HG03354 (cell line): ENCODE data around the gene ZBTB47.
A peak's percentile ranks its signal among the peaks of the same experiment; 100 is the strongest.

Source experiments
- ATAC-seq: cut with Tn5 transposase; IDR thresholded peaks from one replicate; pipeline ENCODE4 v1.9.1; 2021; ENCODE audit warnings: mild to moderate bottlenecking; ENCODE audit not compliant: unreplicated experiment, poor library complexity, severe bottlenecking

The ZBTB47 gene

GRCh38 chr3:42663581-42664437 is 10.3 kb downstream of the ZBTB47 start:
- peak; percentile 51 for ATAC-seq

- no peak for ATAC-seq
Observed at GRCh38 chr3:42664438-42664803, 10.9 kb downstream of the ZBTB47 start.

GRCh38 chr3:42665050-42665878 is 11.8 kb downstream of the ZBTB47 start:
- no peak for ATAC-seq

GRCh38 chr3:42666022-42666421 is 12.5 kb downstream of the ZBTB47 start:
- no peak for ATAC-seq

GRCh38 chr3:42666577-42666998 is 13.1 kb downstream of the ZBTB47 start:
- no peak for ATAC-seq

GRCh38 chr3:42667096-42667522 is 13.6 kb downstream of the ZBTB47 start:
- no peak for ATAC-seq

GRCh38 chr3:42667523-42668412 is 14.3 kb downstream of the ZBTB47 start:
- no peak for ATAC-seq

GRCh38 chr3:42668413-42668760 is 14.9 kb downstream of the ZBTB47 start:
- no peak for ATAC-seq

GRCh38 chr3:42668793-42669217 is 15.3 kb downstream of the ZBTB47 start:
- ATAC-seq: no peak

GRCh38 chr3:42670051-42670576 is 16.6 kb downstream of the ZBTB47 start:
- ATAC-seq: no peak

- ATAC-seq: no peak
Observed at GRCh38 chr3:42670670-42671069, 17.2 kb downstream of the ZBTB47 start.

GRCh38 chr3:42672515-42672914 is 19.0 kb downstream of the ZBTB47 start:
- no peak for ATAC-seq

GRCh38 chr3:42673082-42673481 is 19.6 kb downstream of the ZBTB47 start:
- no peak for ATAC-seq

- ATAC-seq: no peak
Observed at GRCh38 chr3:42674146-42674545, 20.6 kb downstream of the ZBTB47 start.

- ATAC-seq: no peak
Observed at GRCh38 chr3:42675909-42676308, 22.4 kb downstream of the ZBTB47 start.

GRCh38 chr3:42678447-42678846 is 24.9 kb downstream of the ZBTB47 start:
- no peak for ATAC-seq

- ATAC-seq: no peak
Observed at GRCh38 chr3:42680271-42680670, 26.8 kb downstream of the ZBTB47 start.

GRCh38 chr3:42680806-42681205 is 27.3 kb downstream of the ZBTB47 start:
- no peak for ATAC-seq

- ATAC-seq: no peak
Observed at GRCh38 chr3:42681361-42682038, 28.0 kb downstream of the ZBTB47 start.
